ENCODE results near the gene C1QB.
"Not testable (repeated sequence)": the region's sequence is repeated elsewhere in the genome, so short reads cannot be mapped to it uniquely, and the experiment has no call there.

Gene C1QB

DNA sequence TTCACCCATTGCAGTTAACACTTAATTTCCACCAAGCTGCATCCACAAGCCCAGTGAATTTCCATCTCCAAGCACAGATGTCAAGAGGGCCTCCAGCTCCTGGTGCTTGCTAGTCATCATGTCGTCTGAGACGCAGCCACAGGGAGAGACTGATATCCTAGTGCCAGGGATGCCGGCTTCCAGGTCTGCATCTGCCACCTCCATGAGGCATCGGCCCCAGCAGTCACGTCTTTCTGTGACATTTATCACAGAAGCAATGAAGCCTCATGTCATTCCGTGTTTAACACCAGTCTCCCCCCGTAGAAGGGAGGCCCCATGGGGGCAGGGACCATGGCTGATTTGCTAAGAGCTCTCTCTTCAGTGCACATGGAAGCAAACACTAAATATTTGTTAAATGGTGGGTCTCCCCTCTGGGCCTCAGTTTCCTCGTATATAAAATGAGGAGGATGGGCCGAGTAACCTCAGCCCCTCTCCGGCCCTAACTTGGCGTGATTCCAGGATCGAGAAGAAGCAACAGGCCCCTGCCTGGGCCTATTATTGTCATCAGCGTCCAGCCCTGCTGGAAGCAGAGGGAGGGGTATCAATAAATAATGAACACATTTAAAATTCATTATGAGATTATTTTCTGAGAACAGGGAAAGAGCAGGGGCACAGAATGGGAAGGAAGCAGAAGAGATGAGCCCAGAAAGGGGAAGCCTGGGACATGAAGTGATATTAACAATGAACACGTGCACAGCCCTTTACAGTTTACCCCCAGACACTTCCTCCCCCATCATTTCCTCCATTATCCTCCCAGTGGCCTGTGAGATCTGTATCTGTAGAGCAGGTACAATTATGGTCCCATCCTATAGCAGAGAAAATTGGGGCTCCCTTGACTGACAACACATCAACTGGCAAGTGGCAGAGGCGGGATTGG is 837 bp upstream of the C1QB start:
- H3K9ac ChIP-seq (ENCODE audit: low read depth, low read length): no peak overlapping the region
- no peaks in the 10 kb centered on the region for H3K27me3 ChIP-seq (ENCODE audit: control insufficient read depth, insufficient read depth, low read length)
- H3K36me3 ChIP-seq (ENCODE audit: control insufficient read depth, insufficient read depth, low read length): no peaks in the 10 kb centered on the region
- H3K4me3 ChIP-seq (ENCODE audit: low read depth, low read length): no peak overlapping the region
- no peaks in the 10 kb centered on the region for H3K9me3 ChIP-seq (ENCODE audit: control insufficient read depth, insufficient read depth, low read length)
- no peaks in the 10 kb centered on the region for H3K4me1 ChIP-seq (ENCODE audit: control insufficient read depth, insufficient read depth, low read length)

DNA sequence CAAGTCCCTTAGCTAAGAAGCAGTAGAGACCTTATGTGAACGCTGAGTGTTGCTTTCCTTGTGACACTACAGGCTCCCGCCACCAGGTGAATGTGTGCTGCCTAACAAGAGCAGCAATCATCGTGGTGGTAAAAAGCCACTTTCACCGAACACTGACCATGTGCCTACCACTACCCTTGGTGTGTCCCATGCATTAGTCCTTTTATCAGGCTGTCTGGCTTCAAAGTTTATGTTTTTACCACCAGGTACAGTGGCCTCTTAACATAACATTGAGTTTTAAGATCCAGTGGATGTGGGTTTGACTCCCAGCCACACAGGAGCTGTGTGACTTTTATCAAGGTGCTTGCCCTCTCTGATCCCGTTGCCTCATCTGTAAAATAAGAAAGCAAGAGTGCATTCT is 1.7 kb downstream of the C1QB start:
- H3K27me3 ChIP-seq (ENCODE audit: control insufficient read depth, insufficient read depth, low read length): no peaks in the 10 kb centered on the region
- no peak overlapping the region for H3K4me3 ChIP-seq (ENCODE audit: low read depth, low read length)
- no peaks in the 10 kb centered on the region for H3K36me3 ChIP-seq (ENCODE audit: control insufficient read depth, insufficient read depth, low read length)
- H3K4me1 ChIP-seq (ENCODE audit: control insufficient read depth, insufficient read depth, low read length): no peaks in the 10 kb centered on the region
- H3K9me3 ChIP-seq (ENCODE audit: control insufficient read depth, insufficient read depth, low read length): no peaks in the 10 kb centered on the region
- no peak overlapping the region for H3K9ac ChIP-seq (ENCODE audit: low read depth, low read length)

DNA sequence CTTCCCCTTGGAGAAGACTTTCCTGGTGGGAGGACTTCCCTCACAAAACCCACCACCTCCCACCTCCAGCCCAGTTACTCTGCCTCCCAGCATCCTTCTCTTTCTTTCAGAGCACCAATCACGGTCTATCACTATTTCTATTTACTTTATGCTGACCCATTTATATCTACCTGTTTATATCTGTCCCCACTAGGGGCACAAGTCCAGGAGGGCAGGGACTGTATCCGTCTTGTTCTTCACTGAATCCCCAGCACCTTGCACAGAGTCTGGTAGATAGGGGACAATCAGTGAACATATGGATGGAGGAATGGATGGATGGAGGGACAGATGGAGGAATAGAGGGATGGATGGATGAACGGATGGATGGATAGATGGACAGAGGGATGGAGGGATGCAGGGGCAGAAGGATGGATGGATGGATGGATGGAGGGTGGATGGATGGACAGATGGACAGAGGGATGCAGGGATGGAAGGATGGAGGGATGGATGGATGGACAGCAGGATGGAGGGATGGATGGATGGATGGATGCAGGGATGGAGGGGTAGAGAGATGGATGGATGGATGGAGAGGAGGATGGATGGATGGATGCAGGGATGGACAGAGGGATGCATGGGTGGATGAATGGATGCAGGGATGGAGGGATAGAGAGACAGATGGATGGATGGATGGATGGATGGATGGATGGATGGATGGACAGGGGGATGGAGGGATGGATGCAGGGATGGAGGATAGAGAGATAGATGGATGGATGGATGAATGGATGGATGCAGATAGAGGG is 5.5 kb downstream of the C1QB start:
- Histone ChIP-seq H3K27me3 (ENCODE audit: control insufficient read depth, insufficient read depth, low read length) (no peaks in the 10 kb centered on the region), H3K36me3 (ENCODE audit: control insufficient read depth, insufficient read depth, low read length) (no peaks in the 10 kb centered on the region), H3K9me3 (ENCODE audit: control insufficient read depth, insufficient read depth, low read length) (no peaks in the 10 kb centered on the region), H3K9ac (ENCODE audit: low read depth, low read length) (no peak overlapping the region), H3K4me1 (ENCODE audit: control insufficient read depth, insufficient read depth, low read length) (no peaks in the 10 kb centered on the region), H3K4me3 (ENCODE audit: low read depth, low read length) (no peak overlapping the region)

DNA sequence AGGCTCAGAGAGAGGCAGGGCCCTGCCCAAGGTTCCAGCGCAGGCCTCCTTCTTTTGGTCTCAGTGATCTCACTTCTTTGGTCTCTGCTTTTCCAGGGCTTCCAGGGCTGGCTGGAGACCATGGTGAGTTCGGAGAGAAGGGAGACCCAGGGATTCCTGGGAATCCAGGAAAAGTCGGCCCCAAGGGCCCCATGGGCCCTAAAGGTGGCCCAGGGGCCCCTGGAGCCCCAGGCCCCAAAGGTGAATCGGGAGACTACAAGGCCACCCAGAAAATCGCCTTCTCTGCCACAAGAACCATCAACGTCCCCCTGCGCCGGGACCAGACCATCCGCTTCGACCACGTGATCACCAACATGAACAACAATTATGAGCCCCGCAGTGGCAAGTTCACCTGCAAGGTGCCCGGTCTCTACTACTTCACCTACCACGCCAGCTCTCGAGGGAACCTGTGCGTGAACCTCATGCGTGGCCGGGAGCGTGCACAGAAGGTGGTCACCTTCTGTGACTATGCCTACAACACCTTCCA is 7.7 kb downstream of the C1QB start:
- Histone ChIP-seq H3K27me3 (ENCODE audit: control insufficient read depth, insufficient read depth, low read length) (no peaks in the 10 kb centered on the region), H3K4me3 (ENCODE audit: low read depth, low read length) (no peak overlapping the region), H3K9ac (ENCODE audit: low read depth, low read length) (no peak overlapping the region), H3K36me3 (ENCODE audit: control insufficient read depth, insufficient read depth, low read length) (no peaks in the 10 kb centered on the region), H3K4me1 (ENCODE audit: control insufficient read depth, insufficient read depth, low read length) (no peaks in the 10 kb centered on the region), H3K9me3 (ENCODE audit: control insufficient read depth, insufficient read depth, low read length) (no peaks in the 10 kb centered on the region)

DNA sequence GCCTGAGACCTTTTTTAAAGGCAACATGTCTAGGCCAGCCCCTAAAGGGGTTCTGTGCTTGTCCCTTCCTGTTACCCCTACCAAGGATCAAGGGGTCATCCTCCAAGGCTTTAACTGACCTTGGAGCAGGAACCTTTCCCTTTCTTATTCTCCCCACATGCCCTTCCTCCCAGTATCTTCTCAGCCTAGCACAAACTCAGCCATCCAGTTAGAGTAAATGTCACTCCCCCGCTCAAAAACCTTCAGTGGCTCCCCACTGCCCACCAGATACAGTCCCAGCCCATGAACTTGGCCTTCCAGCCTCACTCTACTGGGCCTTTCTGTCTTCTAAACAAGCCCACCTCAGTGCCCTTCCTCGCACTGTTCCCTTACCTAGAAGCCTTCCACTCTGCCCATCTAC is 8.8 kb downstream of the C1QB start:
- no peaks in the 10 kb centered on the region for H3K36me3 ChIP-seq (ENCODE audit: control insufficient read depth, insufficient read depth, low read length)
- no peak overlapping the region for H3K4me3 ChIP-seq (ENCODE audit: low read depth, low read length)
- no peak overlapping the region for H3K9ac ChIP-seq (ENCODE audit: low read depth, low read length)
- no peaks in the 10 kb centered on the region for H3K27me3 ChIP-seq (ENCODE audit: control insufficient read depth, insufficient read depth, low read length)
- no peaks in the 10 kb centered on the region for H3K4me1 ChIP-seq (ENCODE audit: control insufficient read depth, insufficient read depth, low read length)
- no peaks in the 10 kb centered on the region for H3K9me3 ChIP-seq (ENCODE audit: control insufficient read depth, insufficient read depth, low read length)

DNA sequence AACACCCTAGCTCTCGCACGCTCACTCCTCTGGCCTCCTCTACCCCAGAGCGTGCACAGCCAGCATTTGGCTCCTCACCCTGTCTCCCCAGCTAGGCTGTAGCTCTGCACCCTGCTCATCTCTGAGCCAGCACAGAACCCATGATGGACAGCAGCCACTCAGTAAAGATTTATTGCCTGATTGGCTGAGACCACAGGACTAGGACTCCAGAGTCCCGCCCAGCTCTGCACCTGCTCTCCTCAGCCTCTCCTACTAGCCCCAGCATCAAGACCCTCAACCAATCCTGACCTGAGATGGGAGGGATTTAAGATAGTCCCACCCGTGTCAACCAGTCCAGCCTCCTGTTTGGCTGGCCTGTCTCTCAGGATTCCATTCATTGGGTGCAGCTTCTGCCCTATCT is 9.3 kb downstream of the C1QB start:
- no peaks in the 10 kb centered on the region for H3K36me3 ChIP-seq (ENCODE audit: control insufficient read depth, insufficient read depth, low read length)
- H3K9me3 ChIP-seq (ENCODE audit: control insufficient read depth, insufficient read depth, low read length): no peaks in the 10 kb centered on the region
- H3K4me1 ChIP-seq (ENCODE audit: control insufficient read depth, insufficient read depth, low read length): no peaks in the 10 kb centered on the region
- no peak overlapping the region for H3K9ac ChIP-seq (ENCODE audit: low read depth, low read length)
- no peaks in the 10 kb centered on the region for H3K27me3 ChIP-seq (ENCODE audit: control insufficient read depth, insufficient read depth, low read length)
- H3K4me3 ChIP-seq (ENCODE audit: low read depth, low read length): no peak overlapping the region

DNA sequence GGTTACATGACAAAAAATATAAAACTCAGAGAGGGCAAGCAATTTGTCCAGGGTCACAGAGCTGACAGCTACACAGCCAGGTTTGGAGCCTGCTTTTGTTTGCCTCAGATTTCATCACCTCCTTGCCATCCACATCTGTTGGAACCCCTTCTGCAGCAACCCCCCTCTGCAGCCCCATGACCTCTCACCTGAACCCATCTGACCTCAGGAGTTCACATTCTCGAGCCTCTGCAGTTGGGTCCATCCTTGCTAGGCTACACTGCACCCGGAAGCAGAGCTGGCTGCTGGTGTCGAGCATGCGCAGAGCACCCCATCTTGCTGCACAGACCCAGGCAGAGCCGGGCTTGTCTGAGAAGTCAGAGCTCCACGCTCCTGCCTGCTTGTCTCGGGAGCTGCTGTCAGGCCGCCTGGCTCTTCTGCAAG is 10.0 kb downstream of the C1QB start:
- H3K27me3 ChIP-seq (ENCODE audit: control insufficient read depth, insufficient read depth, low read length): no peaks in the 10 kb centered on the region
- H3K9me3 ChIP-seq (ENCODE audit: control insufficient read depth, insufficient read depth, low read length): no peaks in the 10 kb centered on the region
- no peaks in the 10 kb centered on the region for H3K4me1 ChIP-seq (ENCODE audit: control insufficient read depth, insufficient read depth, low read length)
- no peak overlapping the region for H3K9ac ChIP-seq (ENCODE audit: low read depth, low read length)
- no peaks in the 10 kb centered on the region for H3K36me3 ChIP-seq (ENCODE audit: control insufficient read depth, insufficient read depth, low read length)
- H3K4me3 ChIP-seq (ENCODE audit: low read depth, low read length): no peak overlapping the region

DNA sequence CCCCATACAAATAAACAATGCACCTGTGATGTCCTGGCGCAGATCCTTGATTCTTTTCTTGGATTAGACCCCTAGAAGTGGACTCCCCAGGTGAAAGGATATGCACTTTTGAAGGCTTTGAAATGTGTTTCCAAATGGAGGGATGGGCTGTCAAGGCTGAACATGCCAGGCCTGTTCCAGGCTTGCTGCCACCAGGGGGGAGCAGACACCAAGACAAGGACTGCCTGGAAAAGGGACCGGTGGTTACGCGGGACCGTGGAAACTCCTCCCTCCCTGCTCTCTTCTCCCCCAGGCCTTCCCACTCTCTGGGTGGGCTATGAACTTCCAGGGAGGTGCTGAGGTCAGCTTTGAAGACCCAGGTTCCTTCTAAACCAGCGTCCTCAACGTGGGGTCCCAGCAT is 12.7 kb downstream of the C1QB start:
- H3K9me3 ChIP-seq (ENCODE audit: control insufficient read depth, insufficient read depth, low read length): no peaks in the 10 kb centered on the region
- H3K27me3 ChIP-seq (ENCODE audit: control insufficient read depth, insufficient read depth, low read length): no peaks in the 10 kb centered on the region
- no peak overlapping the region for H3K9ac ChIP-seq (ENCODE audit: low read depth, low read length)
- no peaks in the 10 kb centered on the region for H3K36me3 ChIP-seq (ENCODE audit: control insufficient read depth, insufficient read depth, low read length)
- H3K4me3 ChIP-seq (ENCODE audit: low read depth, low read length): no peak overlapping the region
- no peaks in the 10 kb centered on the region for H3K4me1 ChIP-seq (ENCODE audit: control insufficient read depth, insufficient read depth, low read length)

DNA sequence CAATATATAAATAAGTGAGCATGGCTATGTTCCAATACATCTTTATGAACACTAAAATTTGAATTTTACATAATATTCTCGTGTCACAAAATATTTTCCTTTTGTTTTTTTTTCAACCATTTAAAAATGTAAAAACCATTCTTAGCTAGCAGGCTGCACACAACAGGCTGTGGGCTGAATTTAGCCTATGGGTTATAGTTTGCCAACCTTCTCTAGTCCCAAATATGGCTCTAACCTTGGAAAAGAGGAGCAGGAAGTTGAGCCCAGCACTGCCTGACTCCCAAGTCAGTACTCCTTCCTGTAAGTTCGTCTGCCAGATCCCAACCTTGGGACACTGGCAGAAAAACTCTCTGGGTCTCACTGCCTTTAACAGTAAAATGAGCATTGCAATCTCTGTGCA is 13.4 kb downstream of the C1QB start:
- Histone ChIP-seq H3K36me3 (ENCODE audit: control insufficient read depth, insufficient read depth, low read length) (no peaks in the 10 kb centered on the region), H3K27me3 (ENCODE audit: control insufficient read depth, insufficient read depth, low read length) (no peaks in the 10 kb centered on the region), H3K4me3 (ENCODE audit: low read depth, low read length) (no peak overlapping the region), H3K9me3 (ENCODE audit: control insufficient read depth, insufficient read depth, low read length) (no peaks in the 10 kb centered on the region), H3K9ac (ENCODE audit: low read depth, low read length) (no peak overlapping the region), H3K4me1 (ENCODE audit: control insufficient read depth, insufficient read depth, low read length) (no peaks in the 10 kb centered on the region)

DNA sequence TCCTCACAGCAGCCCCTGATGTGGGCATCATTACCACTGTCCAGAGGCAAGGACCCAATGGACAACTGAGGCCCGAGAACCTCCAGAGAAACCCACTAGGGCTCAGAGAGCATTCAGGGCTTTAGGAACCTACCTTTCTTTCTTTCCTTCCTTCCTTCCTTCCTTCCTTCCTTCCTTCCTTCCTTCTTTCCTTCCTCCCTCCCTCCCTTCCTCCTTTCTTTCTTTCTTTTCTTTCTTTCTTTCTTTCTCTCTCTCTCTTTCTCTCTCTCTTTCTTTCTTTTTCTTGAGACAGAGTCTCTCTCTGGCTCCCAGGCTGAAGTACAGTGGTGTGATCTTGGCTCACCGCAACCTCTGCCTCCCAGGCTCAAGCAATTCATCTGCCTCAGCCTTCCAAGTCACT is 15.8 kb downstream of the C1QB start:
- not testable (repeated sequence) for H3K27me3 ChIP-seq (ENCODE audit: control insufficient read depth, insufficient read depth, low read length); H3K36me3 ChIP-seq (ENCODE audit: control insufficient read depth, insufficient read depth, low read length); H3K4me1 ChIP-seq (ENCODE audit: control insufficient read depth, insufficient read depth, low read length); H3K4me3 ChIP-seq (ENCODE audit: low read depth, low read length); H3K9ac ChIP-seq (ENCODE audit: low read depth, low read length); H3K9me3 ChIP-seq (ENCODE audit: control insufficient read depth, insufficient read depth, low read length)

DNA sequence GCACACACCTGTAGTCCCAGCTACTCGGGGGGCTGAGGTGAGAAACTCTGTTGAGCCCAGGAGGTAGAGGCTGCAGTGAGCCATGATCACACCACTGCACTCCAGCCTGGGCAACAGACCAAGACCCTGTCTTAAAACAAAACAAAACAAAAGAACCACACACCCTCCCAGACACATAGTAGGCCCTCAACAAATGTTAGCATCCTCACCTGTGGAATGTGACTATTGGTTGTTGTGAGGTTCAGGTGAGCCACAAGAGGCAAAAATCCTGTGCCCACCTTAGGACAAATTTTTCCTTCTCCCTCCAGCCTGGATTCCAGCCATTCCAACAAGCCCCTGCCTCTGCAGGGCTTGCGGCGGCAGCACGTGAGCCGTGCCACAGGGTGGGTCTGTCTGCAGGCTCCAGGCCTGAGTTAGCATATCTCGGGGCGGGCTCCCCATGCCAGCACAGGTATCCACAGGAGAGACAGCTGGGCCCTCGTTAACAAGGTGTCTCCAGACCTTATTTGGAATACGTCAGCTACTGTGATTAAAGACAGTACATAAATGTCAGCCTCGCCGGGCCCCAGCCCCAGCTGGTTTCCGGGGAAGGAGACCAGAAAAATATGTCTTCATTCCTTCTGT is 17.4 kb downstream of the C1QB start:
- Histone ChIP-seq H3K9me3 (ENCODE audit: control insufficient read depth, insufficient read depth, low read length) (no peaks in the 10 kb centered on the region), H3K9ac (ENCODE audit: low read depth, low read length) (no peak overlapping the region), H3K4me1 (ENCODE audit: control insufficient read depth, insufficient read depth, low read length) (no peaks in the 10 kb centered on the region), H3K27me3 (ENCODE audit: control insufficient read depth, insufficient read depth, low read length) (no peaks in the 10 kb centered on the region), H3K36me3 (ENCODE audit: control insufficient read depth, insufficient read depth, low read length) (no peaks in the 10 kb centered on the region), H3K4me3 (ENCODE audit: low read depth, low read length) (no peak overlapping the region)
